HG03095 (cell line): Measurements from ENCODE around the gene PPP1R3D.
"Not testable (repeated sequence)": the region's sequence is repeated elsewhere in the genome, so short reads cannot be mapped to it uniquely, and the experiment has no call there.

ENCODE experiments used
- ATAC-seq: cut with Tn5 transposase; IDR thresholded peaks from one replicate; pipeline ENCODE4 v1.9.1; 2021; ENCODE audit warnings: moderate library complexity; ENCODE audit not compliant: unreplicated experiment

PPP1R3D gene

GRCh38 chr20:59940129-59940955, at the start of gene PPP1R3D, which contains the start of gene FAM217B:
Gene PPP1R3D (minus strand): TSS chr20:59940305. CDS start chr20:59939931, 374 bp downstream.
Gene FAM217B (plus strand): TSS chr20:59940389. CDS start chr20:59943944, 3,555 bp downstream.
- peak; percentile 95 for ATAC-seq

GRCh38 chr20:59988141-59988540, 48.0 kb upstream of the PPP1R3D start:
- no peak for ATAC-seq

- ATAC-seq = no peak
Measured at GRCh38 chr20:59987135-59987534, 47.0 kb upstream of the PPP1R3D start.

- ATAC-seq = no peak
Measured at GRCh38 chr20:59985864-59986263, 45.8 kb upstream of the PPP1R3D start.

GRCh38 chr20:59985164-59985563, 45.1 kb upstream of the PPP1R3D start:
- ATAC-seq = no peak

GRCh38 chr20:59984541-59984940, 44.4 kb upstream of the PPP1R3D start:
- no peak for ATAC-seq

- ATAC-seq = no peak
Measured at GRCh38 chr20:59983076-59983475, 43.0 kb upstream of the PPP1R3D start.

GRCh38 chr20:59977086-59977485, 37.0 kb upstream of the PPP1R3D start:
- no peak for ATAC-seq

- no peak for ATAC-seq
Measured at GRCh38 chr20:59976156-59976782, 36.2 kb upstream of the PPP1R3D start.

- no peak for ATAC-seq
Measured at GRCh38 chr20:59972037-59972801, 32.1 kb upstream of the PPP1R3D start.

- no peak for ATAC-seq
Measured at GRCh38 chr20:59971428-59971827, 31.3 kb upstream of the PPP1R3D start.

GRCh38 chr20:59966428-59966827, 26.3 kb upstream of the PPP1R3D start:
- ATAC-seq = no peak

- no peak for ATAC-seq
Measured at GRCh38 chr20:59962155-59962554, 22.1 kb upstream of the PPP1R3D start.

- ATAC-seq = no peak
Measured at GRCh38 chr20:59961423-59961822, 21.3 kb upstream of the PPP1R3D start.

- ATAC-seq = no peak
Measured at GRCh38 chr20:59958626-59959025, 18.5 kb upstream of the PPP1R3D start.

- ATAC-seq = no peak
Measured at GRCh38 chr20:59958123-59958522, 18.0 kb upstream of the PPP1R3D start, which contains the start of gene CDH26. Gene CDH26 (plus strand): TSS chr20:59958423. CDS start chr20:59958727, 304 bp downstream.

- ATAC-seq = not testable (repeated sequence)
Measured at GRCh38 chr20:59957568-59957967, 17.5 kb upstream of the PPP1R3D start.

- ATAC-seq = no peak
Measured at GRCh38 chr20:59955131-59955796, 15.2 kb upstream of the PPP1R3D start.

- ATAC-seq = no peak
Measured at GRCh38 chr20:59954718-59955117, 14.6 kb upstream of the PPP1R3D start.

- ATAC-seq = no peak
Measured at GRCh38 chr20:59949911-59950310, 9.8 kb upstream of the PPP1R3D start.
